Trophoblast cell (in vitro differentiated cells and primary cell): Measurements from ENCODE around the gene ENAH.

Experiments used
- DNase-seq, 2 donors: peaks; one replicate each; pipeline ENCODE4 v3.0.0-alpha.2; 2016
- H2AFZ ChIP-seq: 2 replicates; pipeline ENCODE4 v1.6.1; 2013; ENCODE audit warnings: low read length, moderate library complexity, mild to moderate bottlenecking; ENCODE audit not compliant: insufficient read depth, poor library complexity
- H2AK5ac ChIP-seq: 2 replicates; pipeline ENCODE4 v1.6.1; 2013; ENCODE audit warnings: mild to moderate bottlenecking, low read length
- H2BK120ac ChIP-seq: 2 replicates; pipeline ENCODE4 v1.6.1; 2013; ENCODE audit warnings: low read length, mild to moderate bottlenecking, moderate library complexity; ENCODE audit not compliant: insufficient read depth, poor library complexity
- H2BK12ac ChIP-seq: 2 replicates; pipeline ENCODE4 v1.6.1; 2013; ENCODE audit warnings: mild to moderate bottlenecking, low read length, moderate library complexity
- H2BK5ac ChIP-seq: 2 replicates; pipeline ENCODE4 v1.6.1; 2013; ENCODE audit warnings: low read length, low read depth, moderate library complexity, mild to moderate bottlenecking; ENCODE audit not compliant: poor library complexity
- H3K14ac ChIP-seq: 2 replicates; pipeline ENCODE4 v1.6.1; 2013; ENCODE audit warnings: mild to moderate bottlenecking, low read length
- H3K18ac ChIP-seq: 2 replicates; pipeline ENCODE4 v1.6.1; 2013; ENCODE audit warnings: mild to moderate bottlenecking, low read length
- H3K23ac ChIP-seq: 2 replicates; pipeline ENCODE4 v1.6.1; 2013; ENCODE audit warnings: low read length
- H3K27ac ChIP-seq: 2 replicates; pipeline ENCODE4 v1.5.1; 2013; ENCODE audit warnings: low read depth, mild to moderate bottlenecking, inconsistent platforms, low read length, moderate library complexity
- H3K27me3 ChIP-seq: 2 replicates; pipeline ENCODE4 v1.6.1; 2013; ENCODE audit warnings: inconsistent platforms, mild to moderate bottlenecking, low read length, moderate library complexity; ENCODE audit not compliant: insufficient read depth
- H3K36me3 ChIP-seq, 2 experiments: 1 replicate in 1 of 2; 2 replicates in 1 of 2; pipeline ENCODE4 v1.6.1; 2013; ENCODE audit warnings: low read length in 2 of 2, mild to moderate bottlenecking in 2 of 2, moderate library complexity in 1 of 2; ENCODE audit not compliant: insufficient read depth in 2 of 2, control insufficient read depth in 1 of 2
- H3K4ac ChIP-seq: 2 replicates; pipeline ENCODE4 v1.6.1; 2013; ENCODE audit warnings: low read depth, mild to moderate bottlenecking, low read length, moderate library complexity
- H3K4me1 ChIP-seq, 2 experiments: 1 replicate in 1 of 2; 2 replicates in 1 of 2; pipeline ENCODE4 v1.6.1; 2013; ENCODE audit warnings: low read length in 2 of 2, mild to moderate bottlenecking in 2 of 2, moderate library complexity in 1 of 2; ENCODE audit not compliant: insufficient read depth in 2 of 2, control insufficient read depth in 1 of 2
- H3K4me2 ChIP-seq: 2 replicates; pipeline ENCODE4 v1.6.1; 2013; ENCODE audit warnings: inconsistent platforms, mild to moderate bottlenecking, low read length, moderate library complexity
- H3K4me3 ChIP-seq: 2 replicates; pipeline ENCODE4 v1.5.1; 2013; ENCODE audit warnings: mild to moderate bottlenecking, low read depth, low read length, inconsistent platforms
- H3K79me1 ChIP-seq: one replicate; pipeline ENCODE4 v1.6.1; 2013; ENCODE audit warnings: low read length
- H3K79me2 ChIP-seq: 2 replicates; pipeline ENCODE4 v1.6.1; 2013; ENCODE audit warnings: low read length, mild to moderate bottlenecking; ENCODE audit not compliant: control insufficient read depth, insufficient read depth, poor library complexity
- H3K9ac ChIP-seq: 2 replicates; pipeline ENCODE4 v1.6.1; 2013; ENCODE audit warnings: mild to moderate bottlenecking, low read length
- H3K9me3 ChIP-seq: 2 replicates; pipeline ENCODE4 v1.6.1; 2013; ENCODE audit warnings: low read depth, mild to moderate bottlenecking, control low read depth, inconsistent platforms, low read length; ENCODE audit not compliant: insufficient read depth
- H4K12ac ChIP-seq: 2 replicates; pipeline ENCODE4 v1.6.1; 2013; ENCODE audit warnings: low read depth, mild to moderate bottlenecking, low read length, moderate library complexity
- H4K8ac ChIP-seq: 2 replicates; pipeline ENCODE4 v1.6.1; 2013; ENCODE audit warnings: low read depth, mild to moderate bottlenecking, low read length, moderate library complexity
- H4K91ac ChIP-seq: one replicate; pipeline ENCODE4 v1.6.1; 2013; ENCODE audit warnings: low read depth, mild to moderate bottlenecking, low read length, moderate library complexity
- WGBS: extraction: QIAGEN DNeasy Blood & Tissue Kit; methylation state at CpG from one replicate; pipeline ENCODE4 v1.1.7; 2013; ENCODE audit warnings: missing lambda C conversion rate; ENCODE audit not compliant: insufficient read length, insufficient coverage; ENCODE audit errors: extremely low coverage; 5-methylcytosine and 5-hydroxymethylcytosine counted together

ENAH gene

DNA sequence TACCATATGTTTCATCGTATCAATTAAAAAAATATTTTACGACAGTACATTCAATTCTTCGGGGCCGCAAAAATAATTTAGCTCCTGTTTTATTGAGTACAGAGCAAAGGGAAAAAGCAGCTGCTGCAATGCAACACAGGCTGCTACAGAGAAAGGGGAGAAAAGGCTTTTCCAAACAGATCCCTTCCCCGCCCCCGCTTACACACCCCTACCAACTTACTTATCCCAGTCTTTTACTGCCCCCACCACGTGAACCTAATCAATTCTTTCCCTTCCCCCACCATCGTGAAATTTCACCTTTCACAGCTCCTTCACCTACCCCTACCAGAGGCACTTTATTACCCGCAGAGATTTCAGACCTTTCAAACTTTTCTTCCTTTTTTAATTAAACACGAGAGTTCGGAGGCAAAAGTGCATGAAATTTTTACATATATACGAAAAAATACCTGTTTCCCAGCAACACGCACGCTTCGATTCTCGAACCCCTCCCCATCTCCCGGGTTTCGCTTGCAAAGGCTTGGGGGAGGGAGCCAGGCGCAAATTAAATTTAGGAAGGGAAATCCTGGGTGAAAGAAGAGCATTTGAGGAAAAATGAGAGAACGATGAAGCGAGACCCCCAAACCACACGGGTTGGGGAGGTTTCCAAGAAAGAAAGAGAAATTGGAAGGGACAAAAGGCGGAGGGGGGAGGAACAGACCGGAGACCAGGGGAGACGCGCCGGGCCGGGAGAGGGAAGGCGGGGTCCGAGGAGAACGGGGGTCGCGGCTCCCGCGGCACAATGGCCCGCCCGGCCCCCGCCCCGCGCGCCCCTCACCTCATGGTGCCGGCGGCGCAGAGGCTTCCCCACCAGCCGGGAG lies 823 bp downstream of the ENAH start:
- H2AFZ ChIP-seq: peak overlapping the region; percentile 81

DNA sequence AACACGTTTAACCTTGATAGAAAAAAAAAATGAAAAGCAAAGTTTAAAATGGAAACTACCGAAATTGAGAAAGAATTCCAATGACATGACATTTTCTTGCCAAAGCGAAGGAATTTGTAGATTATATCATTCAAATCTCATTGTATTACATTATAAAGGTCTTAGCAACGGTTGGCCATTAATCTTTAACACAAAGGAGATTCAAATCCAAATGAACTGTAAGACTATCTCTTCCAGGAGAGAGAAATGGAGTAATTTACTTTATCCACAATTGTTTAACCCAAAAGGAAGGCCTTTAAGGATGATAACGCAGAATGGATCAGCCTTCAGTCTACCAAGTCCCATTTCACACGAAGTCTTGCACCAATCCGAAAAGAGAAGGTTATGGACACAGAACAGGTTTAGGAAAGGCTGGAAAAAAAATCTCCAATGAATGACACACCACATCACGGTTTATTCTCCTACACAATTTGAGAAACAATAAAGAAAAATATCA lies 1.5 kb downstream of the ENAH start:
- no peak overlapping the region for H3K14ac ChIP-seq
- H3K4ac ChIP-seq: peak overlapping the region; percentile 55
- peaks cover 2 to 3% of the 10 kb centered on the region in 2 experiments for H3K4me1 ChIP-seq
- no peaks in the 10 kb centered on the region for H3K9me3 ChIP-seq
- no peak overlapping the region for H3K9ac ChIP-seq
- H3K79me2 ChIP-seq: peaks cover 18% of the 10 kb centered on the region
- no peak overlapping the region for H2BK5ac ChIP-seq
- no peak overlapping the region for H4K8ac ChIP-seq
- no peak overlapping the region for H3K4me3 ChIP-seq
- H3K23ac ChIP-seq: no peak overlapping the region
- H4K91ac ChIP-seq: no peak overlapping the region
- H2AFZ ChIP-seq: no peak overlapping the region
- peaks cover 19% of the 10 kb centered on the region for H3K79me1 ChIP-seq
- H3K18ac ChIP-seq: no peak overlapping the region
- H3K27ac ChIP-seq: peak overlapping the region; percentile 21
- H2BK12ac ChIP-seq: no peak overlapping the region
- no peaks in the 10 kb centered on the region for H3K36me3 ChIP-seq
- no peaks in the 10 kb centered on the region for H3K27me3 ChIP-seq
- peak overlapping the region; percentile 87 for H3K4me2 ChIP-seq
- no peak overlapping the region for H2AK5ac ChIP-seq
- no peak overlapping the region for H2BK120ac ChIP-seq
- no CpG with 5 or more reads among the region's 8 CpGs for WGBS
- H4K12ac ChIP-seq: no peak overlapping the region
- DNase-seq: peak in 1 of 2 donors; percentile 45

More for the DNA sequence above, 823 bp downstream of the ENAH start:
- peak overlapping the region; percentile 35 for H2AK5ac ChIP-seq
- peak overlapping the region; percentile 90 for H3K18ac ChIP-seq
- H3K79me2 ChIP-seq: peaks cover 17% of the 10 kb centered on the region
- H3K36me3 ChIP-seq: no peaks in the 10 kb centered on the region
- peak overlapping the region; percentile 95 for H2BK5ac ChIP-seq
- H3K27me3 ChIP-seq: no peaks in the 10 kb centered on the region
- peak overlapping the region; percentile 36 for H2BK12ac ChIP-seq
- peak overlapping the region; percentile 73 for H4K12ac ChIP-seq
- peak overlapping the region; percentile 94 for H3K27ac ChIP-seq
- H3K79me1 ChIP-seq: peaks cover 21% of the 10 kb centered on the region
- H3K4me1 ChIP-seq: peaks cover 2 to 3% of the 10 kb centered on the region in 2 experiments
- H4K91ac ChIP-seq: peak overlapping the region; percentile 81
- H3K4me2 ChIP-seq: peak overlapping the region; percentile 87
- no CpG with 5 or more reads among the region's 45 CpGs for WGBS
- peak overlapping the region; percentile 94 for H2BK120ac ChIP-seq
- H3K9ac ChIP-seq: peak overlapping the region; percentile 87
- peak overlapping the region; percentile 95 for H3K14ac ChIP-seq
- peak overlapping the region; percentile 66 for H4K8ac ChIP-seq
- H3K4me3 ChIP-seq: peak overlapping the region; percentile 86
- H3K23ac ChIP-seq: no peak overlapping the region
- peak overlapping the region; percentile 94 for H3K4ac ChIP-seq
- DNase-seq: no peak
- H3K9me3 ChIP-seq: no peaks in the 10 kb centered on the region

DNA sequence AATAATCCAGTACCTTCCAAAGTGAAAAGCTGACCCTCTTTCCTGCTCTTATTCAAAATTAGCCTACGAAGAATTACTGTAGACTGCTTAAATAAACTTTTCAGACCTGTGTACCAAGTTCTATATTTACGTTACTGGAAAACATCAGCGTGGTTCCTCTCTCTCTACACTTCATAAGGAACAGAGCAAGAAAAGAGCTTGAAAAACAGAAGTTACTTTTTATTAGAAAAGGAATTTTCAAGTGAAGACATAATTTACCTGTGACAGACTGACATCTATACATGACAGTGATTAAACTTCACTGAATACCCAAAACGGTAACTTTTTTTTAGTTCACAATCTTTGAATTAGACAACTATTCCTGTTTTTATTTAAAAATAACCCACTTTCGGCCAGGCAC lies 2.7 kb downstream of the ENAH start:
- Histone ChIP-seq H3K18ac (no peak overlapping the region), H3K9me3 (no peaks in the 10 kb centered on the region)

DNA sequence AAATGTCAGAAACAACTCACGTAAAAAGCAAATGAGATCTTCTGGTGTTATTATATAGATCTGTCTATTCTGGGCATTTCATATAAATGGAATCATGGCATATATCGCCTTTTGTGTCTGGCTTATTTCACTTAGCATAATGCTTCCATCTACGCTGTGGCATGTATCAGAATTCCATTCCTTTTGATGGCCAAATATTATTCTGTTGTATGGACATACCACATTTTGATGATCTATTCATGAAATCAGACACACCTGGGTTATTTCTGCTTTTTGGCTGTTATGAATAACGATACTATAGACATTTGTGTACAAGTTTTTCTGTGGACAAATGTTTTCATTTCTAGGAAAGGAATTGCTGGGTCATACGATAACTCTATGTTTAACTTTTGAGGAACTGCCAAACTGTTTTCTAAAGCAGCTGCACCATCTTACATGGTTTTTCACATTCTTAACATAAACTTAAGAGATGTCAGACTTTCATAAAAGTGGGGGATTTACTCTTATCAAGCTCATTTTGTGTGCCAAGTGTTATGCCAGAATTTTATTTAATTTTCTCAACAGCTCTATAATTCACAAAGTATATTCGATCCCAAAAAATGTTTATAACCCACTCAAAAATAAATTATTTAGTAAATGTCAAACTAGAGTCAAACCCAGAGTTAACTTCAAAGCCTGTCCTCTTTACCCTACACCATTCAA lies 7.6 kb downstream of the ENAH start:
- DNase-seq: no peak
- WGBS: no CpG with 5 or more reads among the region's 6 CpGs
- Histone ChIP-seq H3K4me1 (no peaks in the 10 kb centered on the region), H2BK12ac (no peak overlapping the region), H4K8ac (no peak overlapping the region), H3K14ac (no peak overlapping the region), H4K91ac (no peak overlapping the region), H3K79me1 (no peaks in the 10 kb centered on the region), H3K9ac (no peak overlapping the region), H3K27me3 (no peaks in the 10 kb centered on the region), H3K27ac (no peak overlapping the region), H3K79me2 (peaks cover 5% of the 10 kb centered on the region), H3K9me3 (no peaks in the 10 kb centered on the region), H3K36me3 (peaks cover 2 to 4% of the 10 kb centered on the region in 2 experiments), H2AFZ (no peak overlapping the region), H3K18ac (no peak overlapping the region), H3K4me2 (no peak overlapping the region), H4K12ac (no peak overlapping the region), H2AK5ac (no peak overlapping the region), H3K4me3 (no peak overlapping the region), H3K4ac (no peak overlapping the region), H2BK5ac (no peak overlapping the region), H3K23ac (no peak overlapping the region), H2BK120ac (no peak overlapping the region)

More for the DNA sequence above, 2.7 kb downstream of the ENAH start:
- H3K79me1 ChIP-seq: peaks cover 19% of the 10 kb centered on the region
- H2AFZ ChIP-seq: no peak overlapping the region
- DNase-seq: no peak
- no peak overlapping the region for H3K4me3 ChIP-seq
- peaks cover 2 to 3% of the 10 kb centered on the region in 2 experiments for H3K4me1 ChIP-seq
- H2BK120ac ChIP-seq: no peak overlapping the region
- peak overlapping the region; percentile 86 for H3K4ac ChIP-seq
- no peak overlapping the region for H4K12ac ChIP-seq
- H3K4me2 ChIP-seq: no peak overlapping the region
- H2BK5ac ChIP-seq: no peak overlapping the region
- H4K91ac ChIP-seq: no peak overlapping the region
- no peak overlapping the region for H3K14ac ChIP-seq
- H2BK12ac ChIP-seq: no peak overlapping the region
- H3K23ac ChIP-seq: no peak overlapping the region
- no peak overlapping the region for H2AK5ac ChIP-seq
- H3K27ac ChIP-seq: no peak overlapping the region
- no CpG with 5 or more reads among the region's 5 CpGs for WGBS
- no peak overlapping the region for H4K8ac ChIP-seq
- H3K79me2 ChIP-seq: peaks cover 21% of the 10 kb centered on the region
- H3K27me3 ChIP-seq: no peaks in the 10 kb centered on the region
- no peaks in the 10 kb centered on the region for H3K36me3 ChIP-seq
- H3K9ac ChIP-seq: no peak overlapping the region
